Upper lobe of left lung (tissue), 4 donors: ENCODE measurements around the gene ADAMTS8.

Experiments
- POLR2AphosphoS5 ChIP-seq, 2 donors: sonication (generic); formaldehyde crosslinking; IDR thresholded peaks; one replicate each; pipeline ENCODE4 v1.5.1; 2017; ENCODE audit warnings: antibody characterized with exemption in 2 of 2
- TF ChIP-seq, protein P1 (sequence below), 6 experiments: fragments of 450-650 bp in 4 of 6; fragments of 200-600 bp in 2 of 6; sonication (generic) in 2 of 6; IDR thresholded peaks; one replicate each; pipeline ENCODE4 v1.5.1; 2016 to 2019; ENCODE audit warnings: antibody characterized with exemption in 6 of 6

DNA sequence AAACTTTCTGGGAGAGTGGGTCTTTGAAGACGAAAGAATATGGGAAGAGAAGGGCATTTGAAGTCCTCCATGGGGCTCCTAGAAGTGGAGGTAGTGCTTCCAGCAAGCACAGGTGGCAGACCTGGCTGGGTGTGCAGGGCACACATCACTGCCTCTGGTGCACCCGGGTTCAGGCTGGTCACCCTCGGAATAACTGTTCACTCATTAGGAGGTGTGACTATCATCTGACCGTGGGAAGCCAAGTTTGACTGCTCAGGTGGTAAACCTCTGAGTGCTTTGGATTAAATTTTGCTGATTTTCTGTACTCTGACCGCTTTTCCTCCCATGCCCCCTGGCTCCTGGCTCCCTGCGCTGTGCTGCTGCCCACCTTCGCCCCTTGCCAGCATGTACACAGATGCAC is 31.1 kb upstream of the ADAMTS8 start:
- no peak for TF ChIP-seq POLR2AphosphoS5 (IDR thresholded peaks at IDR 0.05)
- TF ChIP-seq, protein P1, sequence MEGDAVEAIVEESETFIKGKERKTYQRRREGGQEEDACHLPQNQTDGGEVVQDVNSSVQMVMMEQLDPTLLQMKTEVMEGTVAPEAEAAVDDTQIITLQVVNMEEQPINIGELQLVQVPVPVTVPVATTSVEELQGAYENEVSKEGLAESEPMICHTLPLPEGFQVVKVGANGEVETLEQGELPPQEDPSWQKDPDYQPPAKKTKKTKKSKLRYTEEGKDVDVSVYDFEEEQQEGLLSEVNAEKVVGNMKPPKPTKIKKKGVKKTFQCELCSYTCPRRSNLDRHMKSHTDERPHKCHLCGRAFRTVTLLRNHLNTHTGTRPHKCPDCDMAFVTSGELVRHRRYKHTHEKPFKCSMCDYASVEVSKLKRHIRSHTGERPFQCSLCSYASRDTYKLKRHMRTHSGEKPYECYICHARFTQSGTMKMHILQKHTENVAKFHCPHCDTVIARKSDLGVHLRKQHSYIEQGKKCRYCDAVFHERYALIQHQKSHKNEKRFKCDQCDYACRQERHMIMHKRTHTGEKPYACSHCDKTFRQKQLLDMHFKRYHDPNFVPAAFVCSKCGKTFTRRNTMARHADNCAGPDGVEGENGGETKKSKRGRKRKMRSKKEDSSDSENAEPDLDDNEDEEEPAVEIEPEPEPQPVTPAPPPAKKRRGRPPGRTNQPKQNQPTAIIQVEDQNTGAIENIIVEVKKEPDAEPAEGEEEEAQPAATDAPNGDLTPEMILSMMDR (IDR thresholded peaks at IDR 0.05): no peak
